Loucy (cell line): Measurements from ENCODE around the gene BOC.

Experiments
- H2AFZ ChIP-seq: fragments of 200-600 bp; sonication (generic); 2 replicates; pipeline ENCODE4 v1.6.0; 2016; ENCODE audit warnings: antibody characterized with exemption, mild to moderate bottlenecking, low read length, moderate library complexity
- H3F3A ChIP-seq: fragments of 200-600 bp; 2 replicates; pipeline ENCODE4 v1.6.0; 2016; ENCODE audit warnings: antibody characterized with exemption, low read depth, mild to moderate bottlenecking
- H3K27me3 ChIP-seq: fragments of 200-600 bp; sonication (generic); 2 replicates; pipeline ENCODE4 v1.6.1; 2014; ENCODE audit warnings: low read length, mild to moderate bottlenecking; ENCODE audit not compliant: insufficient read depth, poor library complexity, severe bottlenecking
- H3K36me3 ChIP-seq: fragments of 200-600 bp; sonication (generic); 2 replicates; pipeline ENCODE4 v1.6.1; 2016; ENCODE audit warnings: low read length; ENCODE audit not compliant: insufficient read depth
- H3K4me1 ChIP-seq: fragments of 200-600 bp; sonication (generic); 2 replicates; pipeline ENCODE4 v1.5.1; 2014; ENCODE audit warnings: low read length, mild to moderate bottlenecking; ENCODE audit not compliant: insufficient read depth, poor library complexity, severe bottlenecking
- H3K4me2 ChIP-seq: fragments of 200-600 bp; sonication (generic); 2 replicates; pipeline ENCODE4 v1.6.0; 2014; ENCODE audit warnings: antibody characterized with exemption, low read length, low read depth, mild to moderate bottlenecking; ENCODE audit not compliant: poor library complexity, severe bottlenecking
- H3K4me3 ChIP-seq: fragments of 200-600 bp; sonication (generic); 2 replicates; pipeline ENCODE4 v1.5.1; 2014; ENCODE audit warnings: low read length, mild to moderate bottlenecking, mixed read lengths; ENCODE audit not compliant: poor library complexity, severe bottlenecking
- H3K79me2 ChIP-seq: fragments of 200-600 bp; sonication (generic); 2 replicates; pipeline ENCODE4 v1.6.1; 2014; ENCODE audit warnings: low read length; ENCODE audit not compliant: insufficient read depth
- H3K9ac ChIP-seq: fragments of 200-600 bp; sonication (generic); 2 replicates; pipeline ENCODE4 v1.6.0; 2014; ENCODE audit warnings: mild to moderate bottlenecking, low read depth, low read length, moderate library complexity; ENCODE audit not compliant: poor library complexity, severe bottlenecking
- H3K9me2 ChIP-seq: fragments of 200-600 bp; sonication (generic); replicated peaks from 2 replicates; pipeline ENCODE4 v1.6.1; 2016; ENCODE audit warnings: low read depth, low read length, mixed read lengths
- H3K9me3 ChIP-seq: fragments of 200-600 bp; sonication (generic); 2 replicates; pipeline ENCODE4 v1.6.1; 2014; ENCODE audit warnings: mild to moderate bottlenecking, antibody characterized with exemption, low read length, low read depth; ENCODE audit not compliant: insufficient read depth
- H4K20me1 ChIP-seq: fragments of 200-600 bp; sonication (generic); 2 replicates; pipeline ENCODE4 v1.6.0; 2014; ENCODE audit warnings: antibody characterized with exemption, low read length, mild to moderate bottlenecking; ENCODE audit not compliant: insufficient read depth, poor library complexity, severe bottlenecking
- EZH2phosphoT487 ChIP-seq: fragments of 200-600 bp; IDR thresholded peaks from 2 replicates; pipeline ENCODE4 v1.6.1; 2018; ENCODE audit warnings: antibody characterized with exemption, mild to moderate bottlenecking, moderate library complexity, borderline replicate concordance
- TF ChIP-seq, protein P1 (sequence below): fragments of 200-600 bp; sonication (generic); conservative IDR thresholded peaks from 2 replicates; pipeline ENCODE4 v1.5.1; 2014; ENCODE audit warnings: mild to moderate bottlenecking, antibody characterized with exemption, low read length

The BOC gene

DNA sequence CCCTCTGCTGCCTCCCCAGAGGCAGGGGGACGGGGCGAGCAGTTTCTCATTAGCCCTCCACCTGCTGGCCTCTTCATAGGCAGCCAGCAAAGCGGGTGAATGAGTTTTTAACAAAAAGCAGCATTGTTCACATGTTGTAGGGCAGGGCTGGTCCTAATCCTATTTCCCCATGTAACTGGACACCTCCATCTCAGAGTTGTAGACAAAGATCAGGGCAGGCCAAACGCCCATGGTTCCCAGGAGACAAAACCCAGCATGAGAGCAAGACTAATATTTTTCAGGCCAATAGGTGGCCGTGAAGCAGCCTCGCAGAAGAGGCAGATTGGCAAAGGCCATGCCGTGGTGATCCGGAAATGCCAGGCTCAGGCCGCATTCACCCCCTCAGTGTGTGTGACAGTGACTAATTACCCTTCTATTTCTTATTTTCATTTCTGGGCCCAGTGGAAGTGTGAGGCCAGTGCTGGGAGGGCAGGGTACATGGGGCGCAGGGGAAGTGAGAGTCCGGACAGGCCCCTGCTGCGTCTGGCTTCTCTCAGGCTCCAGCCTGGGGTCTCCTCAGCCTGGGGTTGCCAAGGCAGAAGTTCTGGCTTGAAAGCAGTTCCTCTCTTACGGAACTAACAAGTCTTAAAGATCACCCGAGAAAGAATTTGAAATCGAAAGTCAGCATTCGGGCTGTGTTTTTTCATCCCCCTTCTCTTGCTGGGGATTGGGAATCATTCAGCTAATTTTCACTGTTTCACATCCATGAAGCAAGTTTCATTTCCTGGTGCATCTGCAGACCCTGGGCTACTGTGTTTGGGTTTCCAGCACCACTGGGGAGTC, 64.8 kb downstream of the BOC start:
- no peaks in the 10 kb centered on the region for H3K27me3 ChIP-seq
- no peaks in the 10 kb centered on the region for H3K79me2 ChIP-seq
- no peak overlapping the region for H3K4me2 ChIP-seq
- no peaks in the 10 kb centered on the region for H3K9me2 ChIP-seq
- H2AFZ ChIP-seq = no peak overlapping the region
- H3K36me3 ChIP-seq = no peaks in the 10 kb centered on the region
- no peaks in the 10 kb centered on the region for H4K20me1 ChIP-seq
- no peaks in the 10 kb centered on the region for H3K4me1 ChIP-seq
- H3K4me3 ChIP-seq = no peak overlapping the region
- no peaks in the 10 kb centered on the region for H3F3A ChIP-seq
- TF ChIP-seq, protein P1, sequence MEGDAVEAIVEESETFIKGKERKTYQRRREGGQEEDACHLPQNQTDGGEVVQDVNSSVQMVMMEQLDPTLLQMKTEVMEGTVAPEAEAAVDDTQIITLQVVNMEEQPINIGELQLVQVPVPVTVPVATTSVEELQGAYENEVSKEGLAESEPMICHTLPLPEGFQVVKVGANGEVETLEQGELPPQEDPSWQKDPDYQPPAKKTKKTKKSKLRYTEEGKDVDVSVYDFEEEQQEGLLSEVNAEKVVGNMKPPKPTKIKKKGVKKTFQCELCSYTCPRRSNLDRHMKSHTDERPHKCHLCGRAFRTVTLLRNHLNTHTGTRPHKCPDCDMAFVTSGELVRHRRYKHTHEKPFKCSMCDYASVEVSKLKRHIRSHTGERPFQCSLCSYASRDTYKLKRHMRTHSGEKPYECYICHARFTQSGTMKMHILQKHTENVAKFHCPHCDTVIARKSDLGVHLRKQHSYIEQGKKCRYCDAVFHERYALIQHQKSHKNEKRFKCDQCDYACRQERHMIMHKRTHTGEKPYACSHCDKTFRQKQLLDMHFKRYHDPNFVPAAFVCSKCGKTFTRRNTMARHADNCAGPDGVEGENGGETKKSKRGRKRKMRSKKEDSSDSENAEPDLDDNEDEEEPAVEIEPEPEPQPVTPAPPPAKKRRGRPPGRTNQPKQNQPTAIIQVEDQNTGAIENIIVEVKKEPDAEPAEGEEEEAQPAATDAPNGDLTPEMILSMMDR = 0 out of 2 replicates have a peak, but pooled peaks have one; percentile 15
- no peak for TF ChIP-seq EZH2phosphoT487
- no peak overlapping the region for H3K9ac ChIP-seq
- no peaks in the 10 kb centered on the region for H3K9me3 ChIP-seq

GRCh38 chr3:113276751-113277080, 65.4 kb downstream of the BOC start:
- no peaks in the 10 kb centered on the region for H4K20me1 ChIP-seq
- H3K27me3 ChIP-seq = no peaks in the 10 kb centered on the region
- no peaks in the 10 kb centered on the region for H3K4me1 ChIP-seq
- H3F3A ChIP-seq = no peaks in the 10 kb centered on the region
- H3K9ac ChIP-seq = no peak overlapping the region
- H2AFZ ChIP-seq = no peak overlapping the region
- no peaks in the 10 kb centered on the region for H3K9me2 ChIP-seq
- no peak overlapping the region for H3K4me2 ChIP-seq
- no peak for TF ChIP-seq EZH2phosphoT487
- TF ChIP-seq, protein P1 = no peak
- no peaks in the 10 kb centered on the region for H3K9me3 ChIP-seq
- no peaks in the 10 kb centered on the region for H3K36me3 ChIP-seq
- no peaks in the 10 kb centered on the region for H3K79me2 ChIP-seq
- no peak overlapping the region for H3K4me3 ChIP-seq

DNA sequence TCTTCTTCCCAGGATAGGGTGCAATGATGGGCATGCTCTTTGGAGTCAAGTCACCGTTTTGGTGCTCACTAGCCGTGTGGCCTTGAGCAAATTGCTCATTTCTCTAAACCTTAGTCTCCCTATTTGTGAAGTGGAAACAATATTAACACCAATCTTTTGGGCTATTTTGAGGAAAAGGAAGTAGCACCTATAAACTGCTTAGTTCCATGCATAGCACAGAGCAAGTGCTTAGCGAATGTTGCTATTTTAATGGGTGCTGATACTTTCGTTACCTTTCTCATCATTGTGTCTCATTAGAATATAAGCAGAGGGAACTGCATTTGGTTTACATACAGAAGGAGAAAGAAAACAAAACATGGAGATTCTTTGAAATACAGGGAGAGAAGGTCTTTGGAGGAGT, 66.1 kb downstream of the BOC start:
- Histone ChIP-seq H4K20me1 (no peaks in the 10 kb centered on the region), H3K9ac (no peak overlapping the region), H3K9me2 (no peaks in the 10 kb centered on the region), H2AFZ (no peak overlapping the region), H3K36me3 (no peaks in the 10 kb centered on the region), H3K27me3 (no peaks in the 10 kb centered on the region), H3K9me3 (no peaks in the 10 kb centered on the region), H3K4me3 (no peak overlapping the region), H3K4me2 (no peak overlapping the region), H3K79me2 (no peaks in the 10 kb centered on the region), H3K4me1 (no peaks in the 10 kb centered on the region), H3F3A (no peaks in the 10 kb centered on the region)
- TF ChIP-seq, protein P1 = no peak
